ENCODE measurements around the gene HDAC4. TPM values are rescaled to one million over a fixed set of nuclear protein-coding genes. Genes with fewer than 3 reads are reported as not detected.

The HDAC4 gene
- total and polyA plus RNA-seq, 2 experiments from 2014 or later, result 9.3 to 10.8 TPM

DNA sequence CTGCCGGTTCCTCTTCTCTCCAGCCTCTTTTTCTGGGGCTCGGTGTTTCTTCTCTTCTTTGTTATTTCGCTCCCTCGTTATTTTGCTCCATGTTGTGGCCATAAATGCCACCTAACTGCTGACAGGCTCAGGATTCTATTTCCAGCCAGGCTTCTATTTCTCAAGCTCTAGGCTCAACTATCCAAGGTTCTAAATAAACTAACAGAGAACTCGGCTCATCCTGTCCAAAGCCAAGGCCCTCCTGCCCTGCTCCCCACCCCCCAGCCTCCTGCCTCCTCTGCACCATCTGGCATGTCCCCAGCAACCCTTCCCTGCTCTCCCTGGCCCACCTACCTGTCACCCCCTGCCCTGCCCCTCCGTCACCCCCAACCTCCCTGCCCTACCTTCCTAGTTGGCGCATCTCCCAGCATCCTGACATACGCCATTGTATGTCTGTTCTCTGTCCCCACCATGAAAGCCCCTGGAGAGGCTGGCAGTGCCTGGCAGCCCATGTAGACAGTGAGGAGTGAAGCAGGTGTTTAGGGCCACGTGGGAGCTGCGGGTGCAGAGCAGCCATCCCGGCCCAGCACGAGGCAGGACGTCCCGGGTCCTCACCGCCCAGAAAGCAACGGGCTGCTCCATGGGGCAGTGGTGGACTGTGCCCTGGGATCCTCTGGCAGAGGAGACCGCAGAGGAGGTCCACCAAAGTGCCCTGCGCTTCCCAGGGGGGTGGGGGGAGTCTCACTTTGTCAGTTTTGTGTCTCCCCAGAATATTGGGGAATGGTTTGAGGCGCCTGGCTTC is 366.1 kb downstream of the HDAC4 start:
- Histone ChIP-seq H2AFZ (no peak overlapping the region), H3K36me3 (replicated peaks; ENCODE audit: insufficient read depth, low read depth) (no peaks in the 10 kb centered on the region), H3K4me1 (ENCODE audit: insufficient read depth) (no peaks in the 10 kb centered on the region), H3K27ac (no peak overlapping the region), H3K79me2 (no peaks in the 10 kb centered on the region), H3K9me3 (ENCODE audit: low read depth) (no peaks in the 10 kb centered on the region), H4K20me1 (ENCODE audit: insufficient read depth, poor library complexity, severe bottlenecking) (no peaks in the 10 kb centered on the region), H3K27me3 (peaks cover 25% of the 10 kb centered on the region), H3K4me3 (no peak overlapping the region), H3K4me2 (no peak overlapping the region), H3K9me2 (replicated peaks; ENCODE audit: insufficient read depth) (no peaks in the 10 kb centered on the region)
- no peak for DNase-seq (ENCODE audit: low spot score)
- 88% methylated on average over 19 of the region's 19 CpGs for WGBS (ENCODE audit: low lambda C conversion rate, missing lambda C conversion rate)
- TF ChIP-seq EZH2 (IDR thresholded peaks at IDR 0.05; ENCODE audit: borderline replicate concordance), result no peak

DNA sequence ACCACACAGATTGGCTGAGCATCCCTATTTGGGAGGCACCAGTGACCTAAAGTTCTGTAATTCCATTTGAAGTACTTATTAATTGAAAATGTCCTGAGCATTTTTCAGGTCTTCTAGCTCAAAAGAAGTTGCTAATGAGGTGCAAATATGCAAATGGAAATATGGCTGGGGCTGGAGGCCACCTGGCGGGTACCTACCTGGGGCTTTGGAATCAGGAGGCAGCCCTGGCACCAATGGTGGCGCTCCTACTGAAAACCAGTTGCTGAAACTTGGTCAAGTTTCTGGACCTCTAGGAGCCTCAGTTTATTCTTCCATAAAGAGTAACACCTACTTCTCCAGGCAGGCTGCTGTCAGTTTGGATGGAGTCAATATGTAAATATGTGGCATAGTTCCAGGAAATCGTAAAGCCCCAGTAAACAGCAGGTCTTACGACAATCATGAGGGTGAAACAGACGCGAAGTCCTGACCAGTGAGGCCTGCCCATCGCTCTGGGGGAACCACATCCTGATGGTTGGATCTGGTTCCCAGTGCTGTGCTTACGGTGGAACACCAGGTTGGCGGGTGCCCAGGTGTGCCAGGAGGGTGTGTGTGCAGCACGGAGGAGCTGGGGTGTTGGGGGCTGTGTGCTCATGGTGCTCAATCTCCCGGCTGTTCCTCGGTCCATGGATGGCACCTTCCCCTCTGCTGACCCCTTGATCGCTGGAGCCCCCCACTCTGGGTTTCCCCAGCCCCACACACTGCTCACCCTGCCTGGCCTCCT is 366.8 kb downstream of the HDAC4 start:
- Histone ChIP-seq H3K4me2 (no peak overlapping the region), H2AFZ (no peak overlapping the region), H3K36me3 (replicated peaks; ENCODE audit: insufficient read depth, low read depth) (no peaks in the 10 kb centered on the region), H3K79me2 (no peaks in the 10 kb centered on the region), H3K4me1 (ENCODE audit: insufficient read depth) (no peaks in the 10 kb centered on the region), H3K9me2 (replicated peaks; ENCODE audit: insufficient read depth) (no peaks in the 10 kb centered on the region), H4K20me1 (ENCODE audit: insufficient read depth, poor library complexity, severe bottlenecking) (no peaks in the 10 kb centered on the region), H3K27me3 (peaks cover 25% of the 10 kb centered on the region), H3K9me3 (ENCODE audit: low read depth) (no peaks in the 10 kb centered on the region), H3K4me3 (no peak overlapping the region), H3K27ac (no peak overlapping the region)
- WGBS (ENCODE audit: low lambda C conversion rate, missing lambda C conversion rate), result 85% methylated on average over 12 of the region's 13 CpGs
- no peak for DNase-seq (ENCODE audit: low spot score)
- TF ChIP-seq CTCF (IDR thresholded peaks at IDR 0.05; ENCODE audit: poor library complexity) (no peak), EZH2 (IDR thresholded peaks at IDR 0.05; ENCODE audit: borderline replicate concordance) (no peak), EZH2phosphoT487 (IDR thresholded peaks at IDR 0.05; ENCODE audit: low read depth, severe bottlenecking, unreplicated experiment) (no peak)

GRCh38 chr2:239029958-239030357 is 370.9 kb downstream of the HDAC4 start:
- 85% methylated on average over 9 of the region's 9 CpGs for whole genome bisulfite sequencing (ENCODE audit: low lambda C conversion rate, missing lambda C conversion rate)
- TF ChIP-seq CTCF (IDR thresholded peaks at IDR 0.05; ENCODE audit: poor library complexity) (no peak), EZH2phosphoT487 (IDR thresholded peaks at IDR 0.05; ENCODE audit: low read depth, severe bottlenecking, unreplicated experiment) (no peak), EZH2 (IDR thresholded peaks at IDR 0.05; ENCODE audit: borderline replicate concordance) (no peak)
- Histone ChIP-seq H3K27me3 (peaks cover 25% of the 10 kb centered on the region), H3K4me1 (ENCODE audit: insufficient read depth) (peaks cover 12% of the 10 kb centered on the region), H3K79me2 (no peaks in the 10 kb centered on the region), H2AFZ (no peak overlapping the region), H3K4me2 (no peak overlapping the region), H3K9me2 (replicated peaks; ENCODE audit: insufficient read depth) (no peaks in the 10 kb centered on the region), H3K9me3 (ENCODE audit: low read depth) (no peaks in the 10 kb centered on the region), H3K4me3 (no peak overlapping the region), H3K27ac (no peak overlapping the region), H3K36me3 (replicated peaks; ENCODE audit: insufficient read depth, low read depth) (no peaks in the 10 kb centered on the region), H4K20me1 (ENCODE audit: insufficient read depth, poor library complexity, severe bottlenecking) (no peaks in the 10 kb centered on the region)
- DNase-seq (ENCODE audit: low spot score), result no peak

DNA sequence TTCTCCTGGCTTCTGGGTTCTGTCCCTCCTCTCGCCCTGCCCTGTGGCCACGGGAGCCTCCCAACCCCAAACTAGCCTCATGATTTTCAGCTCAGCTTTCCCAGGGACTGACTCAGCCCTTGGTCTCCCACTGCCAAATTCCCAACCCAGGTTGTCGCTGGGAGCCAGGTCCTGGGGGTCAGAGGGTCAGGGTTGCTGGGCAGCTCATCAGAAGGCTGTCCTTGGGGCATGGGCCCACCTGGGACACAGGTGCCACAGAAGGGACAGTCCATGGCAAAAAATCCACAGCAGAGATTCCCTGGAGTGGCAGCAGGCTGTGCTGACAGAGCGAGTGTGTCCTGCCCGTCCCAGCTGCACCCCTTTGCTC is 372.6 kb downstream of the HDAC4 start:
- no peak overlapping the region for H3K4me3 ChIP-seq
- WGBS (ENCODE audit: low lambda C conversion rate, missing lambda C conversion rate), result 97% methylated on average over 5 of the region's 5 CpGs
- peaks cover 16% of the 10 kb centered on the region for H3K4me1 ChIP-seq (ENCODE audit: insufficient read depth)
- TF ChIP-seq EZH2phosphoT487 (IDR thresholded peaks at IDR 0.05; ENCODE audit: low read depth, severe bottlenecking, unreplicated experiment), result no peak
- TF ChIP-seq EZH2 (IDR thresholded peaks at IDR 0.05; ENCODE audit: borderline replicate concordance), result no peak
- TF ChIP-seq CTCF (IDR thresholded peaks at IDR 0.05; ENCODE audit: poor library complexity), result no peak
- H3K27ac ChIP-seq, result no peak overlapping the region
- no peak overlapping the region for H3K4me2 ChIP-seq
- no peaks in the 10 kb centered on the region for H3K79me2 ChIP-seq
- no peaks in the 10 kb centered on the region for H3K36me3 ChIP-seq (replicated peaks; ENCODE audit: insufficient read depth, low read depth)
- H3K9me3 ChIP-seq (ENCODE audit: low read depth), result no peaks in the 10 kb centered on the region
- no peaks in the 10 kb centered on the region for H3K9me2 ChIP-seq (replicated peaks; ENCODE audit: insufficient read depth)
- DNase-seq (ENCODE audit: low spot score), result no peak
- H2AFZ ChIP-seq, result no peak overlapping the region
- peaks cover 19% of the 10 kb centered on the region for H3K27me3 ChIP-seq
- no peaks in the 10 kb centered on the region for H4K20me1 ChIP-seq (ENCODE audit: insufficient read depth, poor library complexity, severe bottlenecking)
